H9 (cell line): ENCODE data around the gene GNB1L. TPM values are rescaled to one million over a fixed set of nuclear protein-coding genes. Genes with fewer than 3 reads are reported as not detected.

ENCODE experiments used
- DNase-seq: peaks from one replicate; pipeline ENCODE4 v3.0.0-alpha.2; 2017
- H2AFZ ChIP-seq: one replicate; pipeline ENCODE4 v1.6.1; 2013; ENCODE audit warnings: mild to moderate bottlenecking, low read length, control low read depth, moderate library complexity
- H2AK5ac ChIP-seq: 2 replicates; pipeline ENCODE4 v1.6.1; 2013; ENCODE audit warnings: low read length, control low read depth, mixed read lengths; ENCODE audit not compliant: insufficient read length
- H2BK120ac ChIP-seq: one replicate; pipeline ENCODE4 v1.6.1; 2013; ENCODE audit warnings: low read depth, mild to moderate bottlenecking, low read length, control low read depth, inconsistent platforms; ENCODE audit not compliant: poor library complexity, severe bottlenecking
- H2BK12ac ChIP-seq: 2 replicates; pipeline ENCODE4 v1.6.1; 2013; ENCODE audit warnings: low read length, control low read depth, mixed read lengths, low read depth; ENCODE audit not compliant: insufficient read length
- H2BK15ac ChIP-seq: 2 replicates; pipeline ENCODE4 v1.6.1; 2013; ENCODE audit warnings: low read depth, low read length, control low read depth
- H2BK20ac ChIP-seq: one replicate; pipeline ENCODE4 v1.6.1; 2013; ENCODE audit warnings: low read depth, mild to moderate bottlenecking, low read length, control low read depth, inconsistent platforms; ENCODE audit not compliant: poor library complexity, severe bottlenecking
- H2BK5ac ChIP-seq: 2 replicates; pipeline ENCODE4 v1.6.1; 2013; ENCODE audit warnings: low read length, control low read depth, mixed read lengths; ENCODE audit not compliant: insufficient read length
- H3K14ac ChIP-seq: 2 replicates; pipeline ENCODE4 v1.6.1; 2013; ENCODE audit warnings: low read length, control low read depth; ENCODE audit not compliant: insufficient read depth
- H3K18ac ChIP-seq: 2 replicates; pipeline ENCODE4 v1.6.1; 2013; ENCODE audit warnings: low read depth, mild to moderate bottlenecking, mixed read lengths, low read length, control low read depth; ENCODE audit not compliant: insufficient read length
- H3K23ac ChIP-seq: 2 replicates; pipeline ENCODE4 v1.6.1; 2013; ENCODE audit warnings: low read length, control low read depth, mixed read lengths, low read depth; ENCODE audit not compliant: insufficient read length
- H3K23me2 ChIP-seq: 2 replicates; pipeline ENCODE4 v1.6.1; 2013; ENCODE audit warnings: low read depth, mild to moderate bottlenecking, mixed read lengths, low read length, control low read depth; ENCODE audit not compliant: insufficient read length, poor library complexity, severe bottlenecking
- H3K27ac ChIP-seq: 2 replicates; pipeline ENCODE4 v1.5.1; 2013; ENCODE audit warnings: low read length, control low read depth, mixed read lengths, low read depth; ENCODE audit not compliant: insufficient read length
- H3K27me3 ChIP-seq: 2 replicates; pipeline ENCODE4 v1.6.1; 2013; ENCODE audit warnings: low read length, control low read depth, inconsistent platforms; ENCODE audit not compliant: insufficient read depth
- H3K4ac ChIP-seq: 2 replicates; pipeline ENCODE4 v1.6.1; 2013; ENCODE audit warnings: low read depth, mild to moderate bottlenecking, control low read depth, inconsistent platforms, low read length, moderate library complexity
- H3K4me1 ChIP-seq: 2 replicates; pipeline ENCODE4 v1.6.1; 2013; ENCODE audit warnings: low read length, control low read depth, inconsistent platforms; ENCODE audit not compliant: insufficient read depth
- H3K4me2 ChIP-seq: 2 replicates; pipeline ENCODE4 v1.6.1; 2013; ENCODE audit warnings: low read length, control low read depth, mixed read lengths; ENCODE audit not compliant: insufficient read length, insufficient read depth
- H3K56ac ChIP-seq: 2 replicates; pipeline ENCODE4 v1.6.1; 2013; ENCODE audit warnings: low read depth, mild to moderate bottlenecking, mixed read lengths, low read length, control low read depth; ENCODE audit not compliant: insufficient read length
- H3K79me1 ChIP-seq: 2 replicates; pipeline ENCODE4 v1.6.1; 2013; ENCODE audit warnings: low read depth, mild to moderate bottlenecking, moderate library complexity, low read length, control low read depth, inconsistent platforms; ENCODE audit not compliant: insufficient read depth, poor library complexity, severe bottlenecking
- H3K79me2 ChIP-seq: 2 replicates; pipeline ENCODE4 v1.6.1; 2013; ENCODE audit warnings: low read length, control low read depth, inconsistent platforms; ENCODE audit not compliant: insufficient read depth
- H3K9ac ChIP-seq: 2 replicates; pipeline ENCODE4 v1.6.1; 2013; ENCODE audit warnings: low read length, control low read depth, mixed read lengths; ENCODE audit not compliant: insufficient read length; ENCODE audit errors: extremely low read depth
- H3K9me3 ChIP-seq: one replicate; pipeline ENCODE4 v1.6.1; 2013; ENCODE audit warnings: low read depth, low read length, inconsistent platforms; ENCODE audit not compliant: control insufficient read depth
- H3T11ph ChIP-seq: one replicate; pipeline ENCODE4 v1.6.1; 2013; ENCODE audit warnings: mild to moderate bottlenecking, low read length, control low read depth, inconsistent platforms
- H4K20me1 ChIP-seq: one replicate; pipeline ENCODE4 v1.6.1; 2013; ENCODE audit not compliant: control insufficient read depth, insufficient read length, insufficient read depth
- H4K5ac ChIP-seq: 2 replicates; pipeline ENCODE4 v1.6.1; 2013; ENCODE audit warnings: low read depth, mild to moderate bottlenecking, mixed read lengths, low read length, control low read depth; ENCODE audit not compliant: insufficient read length
- H4K8ac ChIP-seq: replicated peaks from 2 replicates; pipeline ENCODE4 v1.6.1; 2013; ENCODE audit warnings: low read length, control low read depth, mixed read lengths, low read depth; ENCODE audit not compliant: insufficient read length
- H4K91ac ChIP-seq: 2 replicates; pipeline ENCODE4 v1.6.1; 2013; ENCODE audit warnings: low read depth, mild to moderate bottlenecking, moderate library complexity, mixed read lengths, low read length, control low read depth; ENCODE audit not compliant: insufficient read length
- H3K27ac Mint-ChIP-seq, 3 experiments: 2 replicates in 2 of 3; 3 replicates in 1 of 3; pipeline ENCODE4 v1.8.0; 2020 to 2021; ENCODE audit warnings: mixed read lengths in 3 of 3, mild to moderate bottlenecking in 1 of 3, moderate library complexity in 1 of 3
- H3K27me3 Mint-ChIP-seq: 2 replicates; pipeline ENCODE4 v1.8.0; 2021; ENCODE audit warnings: low read depth, mild to moderate bottlenecking, moderate library complexity, mixed read lengths
- H3K36me3 Mint-ChIP-seq, 3 experiments: 2 replicates in 2 of 3; 3 replicates in 1 of 3; pipeline ENCODE4 v1.8.0; 2020 to 2021; ENCODE audit warnings: low read depth in 3 of 3, mixed read lengths in 3 of 3; ENCODE audit not compliant: insufficient read depth in 1 of 3
- H3K4me1 Mint-ChIP-seq, 2 experiments: 2 replicates each; pipeline ENCODE4 v1.8.0; 2020; ENCODE audit warnings: mixed read lengths in 2 of 2
- H3K4me3 Mint-ChIP-seq, 2 experiments: 2 replicates in 1 of 2; 3 replicates in 1 of 2; pipeline ENCODE4 v1.8.0; 2020 to 2021; ENCODE audit warnings: mild to moderate bottlenecking in 2 of 2, mixed read lengths in 2 of 2, moderate library complexity in 1 of 2
- H3K9me3 Mint-ChIP-seq, 2 experiments: 2 replicates in 1 of 2; 3 replicates in 1 of 2; pipeline ENCODE4 v1.8.0; 2020; ENCODE audit warnings: mild to moderate bottlenecking in 2 of 2, mixed read lengths in 2 of 2, moderate library complexity in 1 of 2
- CTCF ChIP-seq: fragments of 200-600 bp; sonication (generic); conservative IDR thresholded peaks from 3 replicates; pipeline ENCODE4 v1.8.0; 2021; ENCODE audit warnings: antibody characterized with exemption, mild to moderate bottlenecking
- WGBS: extraction: QIAGEN DNeasy Blood & Tissue Kit; methylation state at CpG from one replicate; pipeline ENCODE4 v1.1.7; 2013; ENCODE audit warnings: missing lambda C conversion rate, low lambda C conversion rate, mixed read lengths; ENCODE audit not compliant: insufficient read length; ENCODE audit errors: extremely low coverage; 5-methylcytosine and 5-hydroxymethylcytosine counted together
- total RNA-seq: library from RNA; stranded (reverse); gene quantifications from 2 replicates; pipeline ENCODE4 v1.2.1, GENCODE V29; 2021

Gene GNB1L
- total RNA-seq, 1 experiment from 2014 or later, result 22.4 TPM

- Histone ChIP-seq H3K23ac (no peak overlapping the region), H2BK20ac (no peak overlapping the region), H2AK5ac (no peak overlapping the region), H3K9ac (no peak overlapping the region), H3K4me2 (peak overlapping the region; percentile 35), H4K91ac (no peak overlapping the region), H3T11ph (no peak overlapping the region), H4K20me1 (peaks cover 3% of the 10 kb centered on the region), H3K9me3 (no peaks in the 10 kb centered on the region), H3K4ac (no peak overlapping the region), H2BK5ac (no peak overlapping the region), H3K23me2 (peaks cover 2% of the 10 kb centered on the region), H3K18ac (no peak overlapping the region), H2AFZ (no peak overlapping the region), H2BK120ac (no peak overlapping the region), H2BK15ac (no peak overlapping the region; the same call in 1 of the 2 replicates), H3K27me3 (peaks cover 76% of the 10 kb centered on the region), H3K79me1 (no peaks in the 10 kb centered on the region), H4K8ac (no peak overlapping the region), H3K14ac (no peak overlapping the region; the same call in 1 of the 2 replicates), H3K27ac (no peak overlapping the region), H3K79me2 (no peaks in the 10 kb centered on the region), H2BK12ac (no peak overlapping the region), H4K5ac (no peak overlapping the region), H3K56ac (no peak overlapping the region), H3K4me1 (peaks cover 3% of the 10 kb centered on the region; the same call in 1 of the 2 replicates)
- TF ChIP-seq CTCF, result no peak
- Mint-ChIP-seq H3K9me3 (peaks cover 5 to 9% of the 10 kb centered on the region in 2 experiments; a peak in 3 of 5 replicates), H3K4me3 (peak overlapping the region in 1 of 2 experiments; percentile 58; a peak in 2 of 5 replicates), H3K27ac (no peak overlapping the region), H3K4me1 (peaks cover 16 to 44% of the 10 kb centered on the region in 2 experiments), H3K27me3 (peaks cover 85% of the 10 kb centered on the region), H3K36me3 (peaks cover 0 to 3% (median 0%) of the 10 kb centered on the region in 3 experiments; a peak in 2 of 7 replicates)
- no peak for DNase-seq
- WGBS, result no CpG with 5 or more reads among the region's 34 CpGs
Measured at GRCh38 chr22:19762568-19763457, 91.9 kb downstream of the GNB1L start.
